Keratinocyte (primary cell): Measurements from ENCODE around the gene USH2A.

Experiments
- CTCF ChIP-seq, 3 experiments: IDR thresholded peaks in 1 of 3; conservative IDR thresholded peaks in 1 of 3; optimal IDR thresholded peaks in 1 of 3; 2 replicates in 2 of 3; 3 replicates in 1 of 3; pipeline versions ENCODE3 to v1.5.1; 2011; ENCODE audit warnings: low read length in 3 of 3, mild to moderate bottlenecking in 3 of 3, moderate library complexity in 2 of 3, control low read depth in 1 of 3, inconsistent platforms in 1 of 3; ENCODE audit not compliant: insufficient read depth in 2 of 3; ENCODE audit errors: extremely low read depth in 1 of 3
- EZH2 ChIP-seq: IDR thresholded peaks from one replicate; pipeline ENCODE4 v1.6.1; 2012; ENCODE audit warnings: inconsistent platforms, mild to moderate bottlenecking, low read length, moderate library complexity

GRCh38 chr1:215860833-215861232 lies 562.4 kb downstream of the USH2A start:
- TF ChIP-seq CTCF (optimal IDR thresholded peaks at IDR 0.05 in 1 of 3, IDR thresholded peaks at IDR 0.05 in 1 of 3, conservative IDR thresholded peaks at IDR 0.05 in 1 of 3; ENCODE audit: extremely low read depth in 1 of 3, insufficient read depth in 2 of 3, low read length in 3 of 3), result no peak
- TF ChIP-seq EZH2, result no peak
